PFSK-1 (cell line): ENCODE measurements around the gene RIIAD1.

ENCODE experiments used
- FOXP2 ChIP-seq: optimal IDR thresholded peaks from 2 replicates; pipeline ENCODE3; 2011; ENCODE audit warnings: borderline replicate concordance, control low read depth, inconsistent platforms; ENCODE audit not compliant: insufficient read depth; ENCODE audit errors: extremely low read length, extremely low read depth
- POLR2AphosphoS5 ChIP-seq: IDR thresholded peaks from 2 replicates; pipeline ENCODE4 v1.6.1; 2012; ENCODE audit warnings: low read depth, mild to moderate bottlenecking, control low read depth, low read length, moderate library complexity
- SIN3A ChIP-seq: IDR thresholded peaks from 2 replicates; pipeline ENCODE4 v1.6.1; 2012; ENCODE audit warnings: mild to moderate bottlenecking, low read length, moderate library complexity, borderline replicate concordance; ENCODE audit not compliant: insufficient read depth
- TAF1 ChIP-seq: IDR thresholded peaks from 2 replicates; pipeline ENCODE4 v1.6.1; 2012; ENCODE audit warnings: low read length, control low read depth, borderline replicate concordance; ENCODE audit not compliant: insufficient read depth
- TF ChIP-seq, protein P1 (sequence below), 2 experiments: IDR thresholded peaks; 2 replicates each; pipeline versions ENCODE4 v1.6.1 to v1.8.0; 2011 to 2012; ENCODE audit warnings: low read depth in 2 of 2, low read length in 2 of 2, control low read depth in 1 of 2, inconsistent platforms in 1 of 2, mild to moderate bottlenecking in 1 of 2, moderate library complexity in 1 of 2; ENCODE audit not compliant: insufficient read depth in 1 of 2

RIIAD1 gene

DNA sequence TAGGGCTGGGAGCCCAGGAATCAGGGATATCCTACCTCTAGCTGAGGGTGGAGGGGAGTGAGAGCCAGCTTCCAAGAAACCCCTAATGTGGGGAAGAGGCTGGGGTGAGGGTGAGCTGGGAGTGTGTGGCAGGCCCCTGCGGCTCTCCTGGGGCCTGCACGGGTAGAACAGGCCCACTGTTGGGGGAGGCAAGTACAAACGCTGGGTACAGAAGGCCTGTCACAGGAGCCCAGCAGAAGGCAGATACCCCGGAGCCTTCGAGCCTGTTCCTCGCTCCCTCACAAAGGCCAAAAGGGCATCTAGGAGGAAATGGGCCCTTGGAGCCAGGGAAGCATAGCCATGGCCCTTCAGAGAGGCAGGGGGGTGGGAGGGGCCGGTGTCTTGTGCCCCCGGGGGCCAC, 18.4 kb upstream of the RIIAD1 start:
- TF ChIP-seq SIN3A (no peak), TAF1 (no peak), FOXP2 (no peak), POLR2AphosphoS5 (no peak)
- TF ChIP-seq, protein P1, sequence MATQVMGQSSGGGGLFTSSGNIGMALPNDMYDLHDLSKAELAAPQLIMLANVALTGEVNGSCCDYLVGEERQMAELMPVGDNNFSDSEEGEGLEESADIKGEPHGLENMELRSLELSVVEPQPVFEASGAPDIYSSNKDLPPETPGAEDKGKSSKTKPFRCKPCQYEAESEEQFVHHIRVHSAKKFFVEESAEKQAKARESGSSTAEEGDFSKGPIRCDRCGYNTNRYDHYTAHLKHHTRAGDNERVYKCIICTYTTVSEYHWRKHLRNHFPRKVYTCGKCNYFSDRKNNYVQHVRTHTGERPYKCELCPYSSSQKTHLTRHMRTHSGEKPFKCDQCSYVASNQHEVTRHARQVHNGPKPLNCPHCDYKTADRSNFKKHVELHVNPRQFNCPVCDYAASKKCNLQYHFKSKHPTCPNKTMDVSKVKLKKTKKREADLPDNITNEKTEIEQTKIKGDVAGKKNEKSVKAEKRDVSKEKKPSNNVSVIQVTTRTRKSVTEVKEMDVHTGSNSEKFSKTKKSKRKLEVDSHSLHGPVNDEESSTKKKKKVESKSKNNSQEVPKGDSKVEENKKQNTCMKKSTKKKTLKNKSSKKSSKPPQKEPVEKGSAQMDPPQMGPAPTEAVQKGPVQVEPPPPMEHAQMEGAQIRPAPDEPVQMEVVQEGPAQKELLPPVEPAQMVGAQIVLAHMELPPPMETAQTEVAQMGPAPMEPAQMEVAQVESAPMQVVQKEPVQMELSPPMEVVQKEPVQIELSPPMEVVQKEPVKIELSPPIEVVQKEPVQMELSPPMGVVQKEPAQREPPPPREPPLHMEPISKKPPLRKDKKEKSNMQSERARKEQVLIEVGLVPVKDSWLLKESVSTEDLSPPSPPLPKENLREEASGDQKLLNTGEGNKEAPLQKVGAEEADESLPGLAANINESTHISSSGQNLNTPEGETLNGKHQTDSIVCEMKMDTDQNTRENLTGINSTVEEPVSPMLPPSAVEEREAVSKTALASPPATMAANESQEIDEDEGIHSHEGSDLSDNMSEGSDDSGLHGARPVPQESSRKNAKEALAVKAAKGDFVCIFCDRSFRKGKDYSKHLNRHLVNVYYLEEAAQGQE (IDR thresholded peaks at IDR 0.05; ENCODE audit: insufficient read depth in 1 of 2, low read depth in 2 of 2, low read length in 2 of 2), result no peak

DNA sequence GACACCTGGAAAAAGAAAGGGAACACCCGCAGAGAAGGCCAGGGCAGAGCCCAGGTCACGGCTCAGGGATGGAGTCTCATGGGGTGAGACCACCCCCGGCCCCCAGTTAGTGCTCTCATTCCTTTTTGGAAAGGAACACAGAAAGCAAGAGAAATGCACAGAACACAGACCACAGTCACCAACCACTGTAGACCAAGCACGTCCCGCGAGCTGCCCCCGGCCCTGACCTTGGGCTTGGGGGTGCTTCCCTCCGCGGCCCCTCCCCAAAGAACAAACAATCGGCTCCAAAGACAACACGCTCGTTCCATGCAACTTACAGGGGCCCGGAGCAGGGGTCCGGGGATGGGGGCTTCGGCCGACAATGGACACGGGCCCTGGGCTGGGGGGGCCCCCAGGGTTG, 17.5 kb upstream of the RIIAD1 start:
- TF ChIP-seq, protein P1 (IDR thresholded peaks at IDR 0.05; ENCODE audit: insufficient read depth in 1 of 2, low read depth in 2 of 2, low read length in 2 of 2), result no peak
- TF ChIP-seq TAF1 (no peak), SIN3A (no peak), POLR2AphosphoS5 (no peak), FOXP2 (no peak)

DNA sequence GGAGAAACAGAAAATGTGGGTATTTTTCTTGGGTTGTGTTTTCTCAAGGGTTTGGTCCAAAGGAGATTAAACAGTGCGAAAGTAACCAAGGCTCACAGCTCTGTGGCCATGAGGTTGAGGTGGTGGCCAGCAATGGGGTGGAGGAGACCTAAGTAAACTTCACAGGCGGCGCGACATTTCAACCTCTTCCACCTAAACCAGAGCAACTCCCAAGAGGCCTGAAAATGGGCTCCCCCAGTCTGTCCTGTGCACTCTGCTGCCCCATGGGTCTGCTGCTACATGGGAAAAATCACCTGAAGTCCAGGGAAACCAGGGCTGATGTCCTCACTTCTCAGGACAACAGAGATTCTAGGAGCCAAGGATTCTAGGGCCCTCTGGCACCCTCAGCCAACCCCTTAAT, 17.1 kb upstream of the RIIAD1 start:
- TF ChIP-seq SIN3A (no peak), POLR2AphosphoS5 (no peak), TAF1 (no peak), FOXP2 (no peak)
- TF ChIP-seq, protein P1 (IDR thresholded peaks at IDR 0.05; ENCODE audit: insufficient read depth in 1 of 2, low read depth in 2 of 2, low read length in 2 of 2), result no peak

DNA sequence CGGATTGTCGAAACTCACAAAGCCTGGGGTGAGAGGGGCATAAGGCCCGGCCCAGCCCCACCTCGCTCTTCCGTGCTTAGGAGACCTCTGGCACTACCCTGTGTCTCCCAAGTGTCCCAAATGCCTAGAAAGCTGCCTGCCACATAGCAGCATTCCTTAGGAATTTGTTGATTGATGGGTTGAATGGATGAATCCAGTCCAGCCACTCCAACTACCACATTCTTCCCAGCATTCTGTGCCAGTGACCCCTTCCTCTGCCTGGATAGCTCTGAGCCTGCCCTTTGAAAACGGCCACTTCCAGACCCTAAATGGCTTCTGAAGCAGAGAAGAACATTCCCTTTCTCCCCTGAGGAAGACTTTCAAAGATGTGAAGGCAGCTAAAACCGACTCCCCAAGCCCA, 16.2 kb upstream of the RIIAD1 start:
- TF ChIP-seq, protein P1 (IDR thresholded peaks at IDR 0.05; ENCODE audit: insufficient read depth in 1 of 2, low read depth in 2 of 2, low read length in 2 of 2), result no peak
- TF ChIP-seq SIN3A (no peak), POLR2AphosphoS5 (no peak), TAF1 (no peak), FOXP2 (no peak)

DNA sequence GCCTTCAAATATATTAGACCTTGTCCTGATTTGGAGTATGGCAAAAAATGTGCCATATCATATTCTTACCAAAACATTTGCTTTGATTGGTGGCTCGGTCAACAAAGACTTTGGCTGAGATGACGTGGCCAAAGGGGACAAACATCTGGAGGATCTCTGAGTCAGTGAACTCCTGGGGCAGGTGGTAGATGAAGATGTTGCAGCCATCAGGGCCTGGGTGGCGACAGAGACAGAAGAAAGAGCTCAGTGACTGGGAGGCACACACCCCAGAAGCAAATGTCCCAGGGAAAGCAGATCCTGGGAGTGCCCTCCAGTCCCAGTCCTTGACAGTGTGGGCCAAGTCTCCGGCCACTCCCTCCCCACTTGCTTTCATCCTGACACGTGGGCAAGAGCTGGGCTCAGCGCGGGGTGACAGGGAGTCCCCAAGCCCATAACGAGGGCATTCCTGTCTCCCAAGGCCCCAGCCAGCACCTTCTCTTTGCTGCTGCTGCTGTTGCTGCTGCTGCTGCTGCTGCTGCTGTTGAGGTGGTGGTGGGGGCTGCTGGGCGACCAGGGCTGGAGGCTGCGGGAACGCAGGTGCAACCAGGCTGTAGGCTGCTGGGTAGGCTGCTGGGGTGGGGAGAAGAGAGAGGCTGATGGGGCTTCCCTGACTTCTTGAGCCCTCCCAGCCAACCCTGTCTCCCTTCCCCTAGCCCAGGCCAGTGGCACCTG, 15.4 kb upstream of the RIIAD1 start:
- TF ChIP-seq FOXP2 (no peak), SIN3A (no peak), POLR2AphosphoS5 (no peak), TAF1 (no peak)
- TF ChIP-seq, protein P1 (IDR thresholded peaks at IDR 0.05; ENCODE audit: insufficient read depth in 1 of 2, low read depth in 2 of 2, low read length in 2 of 2), result no peak
